GM19324 (cell line): ENCODE results near the gene CHST7.

Experiments used
- ATAC-seq: cut with Tn5 transposase; IDR thresholded peaks from one replicate; pipeline ENCODE4 v1.9.1; 2021; ENCODE audit warnings: mild to moderate bottlenecking, moderate library complexity; ENCODE audit not compliant: unreplicated experiment, low FRiP score

The CHST7 gene

DNA sequence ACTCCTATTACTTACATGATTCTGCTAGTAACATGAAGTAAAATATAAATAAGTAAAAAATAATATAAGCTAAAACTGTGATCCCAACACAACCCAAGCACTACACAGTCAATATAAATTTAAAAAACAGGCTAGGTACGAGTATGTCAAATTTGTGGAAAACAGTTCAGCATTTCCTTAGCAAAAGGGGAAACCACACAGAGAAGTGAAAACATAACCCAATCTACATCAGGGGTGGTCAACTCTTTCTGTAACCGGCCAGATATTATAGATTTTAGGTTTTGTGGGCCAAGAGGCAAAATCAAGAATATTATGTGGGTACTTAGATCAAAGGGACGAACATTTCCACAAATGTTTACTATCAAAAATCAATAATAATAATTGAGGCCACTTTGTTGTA lies 70.1 kb downstream of the CHST7 start:
- no peak for ATAC-seq

DNA sequence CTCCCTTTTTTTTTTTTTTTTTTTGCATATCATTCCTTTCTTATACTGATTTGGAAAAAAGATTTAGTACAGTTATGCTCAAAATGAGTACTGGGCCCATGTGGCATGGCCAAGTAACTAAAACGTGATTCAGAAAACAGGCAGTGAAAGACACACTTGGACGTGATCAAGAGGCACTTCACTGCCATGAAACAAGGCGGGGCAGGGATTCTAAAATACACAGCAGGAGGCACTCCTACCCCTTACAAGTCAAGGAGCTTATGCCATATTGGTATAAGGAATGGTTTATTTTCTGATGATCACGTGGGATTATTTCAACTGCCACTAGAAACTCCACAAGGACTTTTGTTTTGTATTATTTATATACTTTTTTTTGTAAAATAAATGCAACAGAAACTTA lies 72.0 kb downstream of the CHST7 start:
- ATAC-seq, result no peak

- no peak for ATAC-seq
Observed at GRCh38 chrX:46647251-46647650, 73.7 kb downstream of the CHST7 start.
